HepG2 (cell line): ENCODE data around the gene MSRB2. TPM values are rescaled to one million over a fixed set of nuclear protein-coding genes. Genes with fewer than 3 reads are reported as not detected.

ENCODE experiments used
- ATAC-seq: fragments of 200-7000 bp; cut with Tn5 transposase; 3 replicates; pipeline ENCODE4 v1.9.1; 2020; ENCODE audit warnings: mild to moderate bottlenecking, moderate library complexity
- BruUV-seq: library from RNA; stranded (reverse); fragments of 400-500 nt; replicated peaks from 2 replicates; lab custom pipeline; 2021; lab: Mats Ljungman, UMichigan
- CTCF ChIA-PET: fragments of 300-600 bp; formaldehyde crosslinking; extraction: SDS; loops from one replicate; lab custom pipeline; 2021; ENCODE audit warnings: low total read pairs, inconsistent platforms, low intra/inter-chr PET ratio; lab: Yijun Ruan, JAX
- POLR2A ChIA-PET: fragments of 350-600 bp; sonication (Branson Sonifier 250); formaldehyde crosslinking; loops from one replicate; lab custom pipeline; 2020; ENCODE audit warnings: antibody characterized with exemption, inconsistent platforms; lab: Yijun Ruan, JAX
- DNase-seq: peaks from one replicate; pipeline ENCODE4 v3.0.0-alpha.2; 2015; ENCODE audit warnings: low spot score
- FAIRE-seq: peaks from 3 replicates; lab custom pipeline; 2011; peaks lifted over from hg19 to GRCh38; lab: Jason Lieb, UNC
- H2AFZ ChIP-seq: one replicate; pipeline ENCODE4 v1.6.1; 2011; ENCODE audit warnings: low read length, inconsistent platforms
- H3K27ac ChIP-seq: fragments of 300-600 bp; 3 replicates; pipeline ENCODE4 v1.8.0; 2011; ENCODE audit warnings: mixed run types, mild to moderate bottlenecking, mixed read lengths, low read length, inconsistent platforms; ENCODE audit not compliant: insufficient read depth; ENCODE audit errors: extremely low read length
- H3K27me3 ChIP-seq, 2 experiments: fragments of 200-600 bp in 1 of 2; 2 replicates in 1 of 2; 3 replicates in 1 of 2; pipeline versions ENCODE4 v1.6.0 to v1.8.0; 2011; ENCODE audit warnings: low read length in 2 of 2, mild to moderate bottlenecking in 2 of 2, moderate library complexity in 2 of 2, inconsistent platforms in 1 of 2; ENCODE audit not compliant: insufficient read depth in 2 of 2, control insufficient read depth in 1 of 2
- H3K36me3 ChIP-seq, 2 experiments: fragments of 200-600 bp in 1 of 2; replicated peaks in 1 of 2; 2 replicates in 1 of 2; 3 replicates in 1 of 2; pipeline versions ENCODE4 v1.5.1 to v1.8.0; 2011; ENCODE audit warnings: low read length in 2 of 2, inconsistent platforms in 1 of 2; ENCODE audit not compliant: insufficient read depth in 2 of 2, control insufficient read depth in 1 of 2
- H3K4me1 ChIP-seq: 2 replicates; pipeline ENCODE4 v1.5.1; 2012; ENCODE audit warnings: low read length, inconsistent platforms; ENCODE audit not compliant: insufficient read depth
- H3K4me2 ChIP-seq: 2 replicates; pipeline ENCODE4 v1.6.0; 2011; ENCODE audit warnings: low read depth, low read length, inconsistent platforms
- H3K4me3 ChIP-seq, 3 experiments: fragments of 200-600 bp in 1 of 3; sonication (generic), shearing (Covaris generic) in 1 of 3; replicated peaks in 1 of 3; 2 replicates each; pipeline ENCODE4 v1.5.1; 2011 to 2016; ENCODE audit warnings: low read length in 3 of 3, inconsistent platforms in 2 of 3, low read depth in 2 of 3, mild to moderate bottlenecking in 2 of 3, control low read depth in 1 of 3, mixed read lengths in 1 of 3; ENCODE audit not compliant: insufficient read depth in 1 of 3
- H3K79me2 ChIP-seq: one replicate; pipeline ENCODE4 v1.6.1; 2011; ENCODE audit warnings: low read length, inconsistent platforms; ENCODE audit not compliant: insufficient read depth
- H3K9ac ChIP-seq: 2 replicates; pipeline ENCODE4 v1.6.0; 2011; ENCODE audit warnings: mild to moderate bottlenecking, low read depth, low read length, inconsistent platforms; ENCODE audit not compliant: insufficient read depth
- H3K9me3 ChIP-seq: 2 replicates; pipeline ENCODE4 v1.5.1; 2012; ENCODE audit warnings: mild to moderate bottlenecking, low read length
- H4K20me1 ChIP-seq: 2 replicates; pipeline ENCODE4 v1.6.0; 2011; ENCODE audit warnings: inconsistent platforms, mild to moderate bottlenecking, low read length, moderate library complexity; ENCODE audit not compliant: insufficient read depth
- FOXK1 ChIP-seq: sonication (generic); formaldehyde crosslinking; IDR thresholded peaks from 2 replicates; pipeline ENCODE4 v1.4.0; 2020; ENCODE audit warnings: low read depth, missing genetic modification reagents, borderline replicate concordance
- FUBP1 ChIP-seq: sonication (generic); formaldehyde crosslinking; IDR thresholded peaks from 2 replicates; pipeline ENCODE4 v1.5.1; 2020; ENCODE audit warnings: missing genetic modification reagents, mild to moderate bottlenecking, borderline replicate concordance
- NFYB ChIP-seq: sonication (generic); formaldehyde crosslinking; IDR thresholded peaks from 2 replicates; pipeline ENCODE4 v1.4.0; 2020; ENCODE audit warnings: missing genetic modification reagents
- PAX8 ChIP-seq: sonication (generic); formaldehyde crosslinking; IDR thresholded peaks from 2 replicates; pipeline ENCODE4 v1.8.0; 2022; ENCODE audit warnings: mild to moderate bottlenecking, missing genetic modification reagents, borderline replicate concordance
- SAFB2 ChIP-seq: sonication (generic); formaldehyde crosslinking; IDR thresholded peaks from 2 replicates; pipeline ENCODE4 v1.5.1; 2020; ENCODE audit warnings: missing genetic modification reagents, low read depth, mild to moderate bottlenecking, borderline replicate concordance
- SMAD9 ChIP-seq: sonication (generic); formaldehyde crosslinking; IDR thresholded peaks from 2 replicates; pipeline ENCODE4 v1.5.1; 2020; ENCODE audit warnings: mild to moderate bottlenecking, missing genetic modification reagents
- THAP7 ChIP-seq: sonication (generic); formaldehyde crosslinking; IDR thresholded peaks from 2 replicates; pipeline ENCODE4 v1.8.1; 2023; ENCODE audit warnings: mild to moderate bottlenecking, missing genetic modification reagents
- ZBTB10 ChIP-seq: sonication (generic); formaldehyde crosslinking; IDR thresholded peaks from 2 replicates; pipeline ENCODE4 v1.4.0; 2020; ENCODE audit warnings: missing genetic modification reagents, borderline replicate concordance
- ZNF275 ChIP-seq: sonication (generic); formaldehyde crosslinking; IDR thresholded peaks from 2 replicates; pipeline ENCODE4 v1.8.0; 2022; ENCODE audit warnings: missing genetic modification reagents, mild to moderate bottlenecking, inconsistent platforms, borderline replicate concordance
- ZNF382 ChIP-seq: sonication (generic); formaldehyde crosslinking; IDR thresholded peaks from 2 replicates; pipeline ENCODE4 v1.5.0; 2020; ENCODE audit warnings: missing genetic modification reagents, mild to moderate bottlenecking, borderline replicate concordance
- ZNF747 ChIP-seq: sonication (generic); formaldehyde crosslinking; IDR thresholded peaks from 2 replicates; pipeline ENCODE4 v1.8.1; 2023; ENCODE audit warnings: missing genetic modification reagents, mild to moderate bottlenecking, borderline replicate concordance
- ZNF879 ChIP-seq: sonication (generic); formaldehyde crosslinking; IDR thresholded peaks from 2 replicates; pipeline ENCODE4 v1.8.1; 2023; ENCODE audit warnings: missing genetic modification reagents
- whole genome bisulfite sequencing: methylation state at CpG from one replicate; pipeline ENCODE4 v1.1.6; 2017; ENCODE audit warnings: low lambda C conversion rate; 5-methylcytosine and 5-hydroxymethylcytosine counted together
- in situ Hi-C: cut with HindIII; loops from 2 replicates; pipeline ENCODE4 v1.10.0; 2017; ENCODE audit warnings: low pct_unique_long_range_greater_than_20kb; ENCODE audit not compliant: extremely low pct_ligation_motif_present
- intact Hi-C: fragments of 100-400 bp; cut with micrococcal nuclease; formaldehyde crosslinking; loops from one replicate; pipeline ENCODE4 v1.10.0; 2022; ENCODE audit not compliant: unreplicated experiment
- polyA plus RNA-seq, 8 experiments: library from polyadenylated mRNA; depleted of rRNA in 3 of 8; stranded (reverse) in 7 of 8; unstranded in 1 of 8; fragments of >200 nt; fragmentation: Illumina TruSeq in 4 of 8; extraction: Trizol in 4 of 8; gene quantifications; 2 replicates each; pipeline versions ENCODE4 v1.2.1 to v1.2.3, GENCODE V29; 2011 to 2016; ENCODE audit warnings: low read depth in 4 of 8, missing spikeins in 1 of 8, mixed read lengths in 1 of 8; ENCODE audit not compliant: insufficient read depth in 1 of 8
- total RNA-seq, 5 experiments: library from RNA; depleted of rRNA; stranded (reverse); fragments of >200 nt; fragmentation: Illumina TruSeq; extraction: Trizol; gene quantifications; 2 replicates each; pipeline ENCODE4 v1.2.3, GENCODE V29; 2016; ENCODE audit warnings: low read depth in 1 of 5

Gene MSRB2
- total and polyA plus RNA-seq, 2 of the 13 experiments (the other 11 are each of a cell fraction or from before 2014, with no cell fraction given), result 8.3 to 22.1 TPM

GRCh38 chr10:23121135-23121534 lies 25.8 kb downstream of the MSRB2 start:
- CTCF ChIA-PET, result no interaction called here
- in situ Hi-C loops, result no loop called here
- intact Hi-C loops, result no loop called here

More at GRCh38 chr10:23121135-23121534, 25.8 kb downstream of the MSRB2 start:
- H3K79me2 ChIP-seq, result no peaks in the 10 kb centered on the region
- peaks cover 6% of the 10 kb centered on the region; the same call in 1 of the 2 replicates for H3K4me1 ChIP-seq
- H3K4me2 ChIP-seq, result no peak overlapping the region
- POLR2A ChIA-PET, result no interaction called here
- no peaks in the 10 kb centered on the region for H3K9me3 ChIP-seq
- no peaks in the 10 kb centered on the region for H4K20me1 ChIP-seq
- no peak for FAIRE-seq
- H3K36me3 ChIP-seq, result 0 out of 5 replicates have a peak, but pooled peaks cover 0 to 6% of the 10 kb centered on the region in 2 experiments
- no peak overlapping the region for H3K9ac ChIP-seq
- no TSS peak for BruUV-seq
- no peak overlapping the region for H3K27ac ChIP-seq
- no peak overlapping the region for H3K4me3 ChIP-seq
- no peak overlapping the region for H2AFZ ChIP-seq
- ATAC-seq, result no peak
- TF ChIP-seq SMAD9 (CRISPR knock-in tag), result no peak
- no peak for TF ChIP-seq SAFB2
- no peak for TF ChIP-seq ZBTB10
- TF ChIP-seq ZNF747 (CRISPR knock-in tag), result no peak
- TF ChIP-seq FOXK1, result no peak
- no peak for TF ChIP-seq PAX8 (CRISPR knock-in tag)
- no peak for TF ChIP-seq THAP7
- TF ChIP-seq ZNF275 (CRISPR knock-in tag), result no peak
- no peak for TF ChIP-seq NFYB (CRISPR knock-in tag)
- no peak for TF ChIP-seq ZNF382
- no peak for TF ChIP-seq ZNF879 (CRISPR knock-in tag)
- TF ChIP-seq FUBP1, result no peak
- no peaks in the 10 kb centered on the region for H3K27me3 ChIP-seq
- WGBS, result 93% methylated on average over 5 of the region's 5 CpGs
- DNase-seq, result no peak
